Measurements from ENCODE around the gene AP1M1.
A peak's percentile ranks its signal among the peaks of the same experiment; 100 is the strongest.

AP1M1 gene

DNA sequence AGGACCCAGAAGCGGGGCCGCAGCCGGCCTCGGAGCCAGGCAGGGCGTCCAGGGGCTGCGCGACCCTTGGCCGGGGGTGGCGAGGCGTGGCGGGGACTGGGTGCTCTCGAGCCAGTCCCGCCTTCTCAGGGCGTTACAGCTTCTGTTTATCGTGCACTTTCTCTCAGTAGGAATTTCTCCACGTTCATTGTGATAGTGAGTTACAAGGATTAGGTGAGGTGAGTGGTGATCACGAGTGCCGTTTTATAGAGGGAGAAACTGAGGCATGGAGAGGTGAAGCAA lies 600 bp downstream of the AP1M1 start:
- TF ChIP-seq, protein P1, sequence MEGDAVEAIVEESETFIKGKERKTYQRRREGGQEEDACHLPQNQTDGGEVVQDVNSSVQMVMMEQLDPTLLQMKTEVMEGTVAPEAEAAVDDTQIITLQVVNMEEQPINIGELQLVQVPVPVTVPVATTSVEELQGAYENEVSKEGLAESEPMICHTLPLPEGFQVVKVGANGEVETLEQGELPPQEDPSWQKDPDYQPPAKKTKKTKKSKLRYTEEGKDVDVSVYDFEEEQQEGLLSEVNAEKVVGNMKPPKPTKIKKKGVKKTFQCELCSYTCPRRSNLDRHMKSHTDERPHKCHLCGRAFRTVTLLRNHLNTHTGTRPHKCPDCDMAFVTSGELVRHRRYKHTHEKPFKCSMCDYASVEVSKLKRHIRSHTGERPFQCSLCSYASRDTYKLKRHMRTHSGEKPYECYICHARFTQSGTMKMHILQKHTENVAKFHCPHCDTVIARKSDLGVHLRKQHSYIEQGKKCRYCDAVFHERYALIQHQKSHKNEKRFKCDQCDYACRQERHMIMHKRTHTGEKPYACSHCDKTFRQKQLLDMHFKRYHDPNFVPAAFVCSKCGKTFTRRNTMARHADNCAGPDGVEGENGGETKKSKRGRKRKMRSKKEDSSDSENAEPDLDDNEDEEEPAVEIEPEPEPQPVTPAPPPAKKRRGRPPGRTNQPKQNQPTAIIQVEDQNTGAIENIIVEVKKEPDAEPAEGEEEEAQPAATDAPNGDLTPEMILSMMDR (IDR thresholded peaks at IDR 0.05; ENCODE audit: low read depth, low read length) = no peak
- DNase-seq (ENCODE audit: extremely low read depth, low read depth) = no peak

DNA sequence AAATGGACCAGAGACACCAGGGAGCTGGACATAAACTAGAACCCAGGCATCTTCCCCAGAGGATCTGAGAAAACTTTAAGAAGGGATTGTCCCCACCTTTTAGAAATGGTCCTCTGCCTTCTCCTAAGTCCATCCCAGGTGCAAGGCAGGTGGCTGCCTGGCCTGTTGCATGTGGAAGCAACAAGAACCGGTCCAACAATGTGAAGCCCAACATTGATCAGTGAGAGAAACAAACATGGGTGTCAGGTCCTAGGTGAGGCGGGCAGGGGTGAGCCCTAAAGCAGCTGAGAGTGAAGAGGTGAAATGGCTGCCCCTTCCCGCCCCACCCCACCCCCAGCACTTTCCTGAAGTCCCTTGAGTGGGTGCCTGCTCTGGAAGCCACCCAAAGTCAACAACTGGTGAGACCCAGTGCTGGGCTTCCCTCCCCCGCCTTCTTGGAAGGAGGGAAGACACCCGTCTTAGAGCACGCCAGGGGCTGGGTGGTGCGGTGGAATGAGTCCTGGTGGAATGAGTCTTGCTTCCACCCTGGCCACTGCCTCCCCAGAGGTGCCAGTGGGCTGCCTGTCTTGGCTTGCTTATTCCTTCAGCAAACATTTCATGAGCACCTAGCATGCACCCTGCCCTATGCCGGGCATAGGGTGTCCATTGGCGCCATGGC lies 1.7 kb downstream of the AP1M1 start:
- DNase-seq (ENCODE audit: extremely low read depth, low read depth) = no peak
- TF ChIP-seq, protein P1 (IDR thresholded peaks at IDR 0.05; ENCODE audit: low read depth, low read length) = no peak

DNA sequence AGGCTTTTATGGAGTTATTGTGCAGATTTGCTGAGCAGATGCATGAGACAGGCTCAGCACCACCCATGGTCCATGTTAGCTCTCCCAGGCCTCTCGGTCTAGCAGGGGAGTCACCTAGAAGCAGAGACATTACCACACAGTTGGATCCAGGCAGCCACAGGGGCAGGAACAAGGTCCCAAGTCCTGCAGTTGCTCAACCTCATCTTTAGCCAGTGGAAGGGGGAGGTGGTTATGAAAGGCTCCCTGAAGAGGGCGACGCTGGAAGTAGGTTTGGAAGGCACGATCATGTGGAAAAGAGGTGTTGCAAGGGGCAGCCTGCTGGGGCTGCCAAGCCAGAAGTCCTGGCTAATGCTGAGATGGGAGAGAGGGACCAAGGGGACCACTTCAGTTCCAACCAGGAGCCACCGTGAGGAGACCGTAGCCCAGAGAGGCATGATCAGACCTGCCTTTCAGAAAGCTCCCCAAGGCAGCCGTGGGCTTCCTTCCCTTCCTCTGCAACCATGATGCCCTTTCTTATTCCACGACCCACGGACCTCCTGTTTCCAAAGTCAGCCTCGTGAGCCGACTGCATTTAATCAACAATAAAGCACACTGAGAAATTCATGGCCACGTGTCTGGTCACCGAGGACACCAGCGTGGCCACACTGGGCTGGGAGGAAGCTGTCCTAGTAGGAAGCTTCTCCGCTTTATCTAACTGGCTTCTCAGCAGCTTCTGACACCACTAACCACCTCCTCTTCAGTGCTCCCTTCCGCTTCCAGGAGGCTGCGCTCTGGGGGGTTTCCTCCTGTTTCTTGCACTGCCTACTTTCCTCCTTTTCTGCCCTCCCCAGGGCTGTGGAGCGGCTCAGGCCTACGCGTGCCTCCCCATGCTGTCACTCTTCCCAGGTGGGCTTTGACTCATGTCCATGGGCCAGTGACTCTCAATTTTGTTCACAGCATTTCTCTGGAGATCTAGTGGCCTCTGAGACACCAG lies 2.6 kb downstream of the AP1M1 start:
- TF ChIP-seq, protein P1 (IDR thresholded peaks at IDR 0.05; ENCODE audit: low read depth, low read length) = no peak
- no peak for DNase-seq (ENCODE audit: extremely low read depth, low read depth)

DNA sequence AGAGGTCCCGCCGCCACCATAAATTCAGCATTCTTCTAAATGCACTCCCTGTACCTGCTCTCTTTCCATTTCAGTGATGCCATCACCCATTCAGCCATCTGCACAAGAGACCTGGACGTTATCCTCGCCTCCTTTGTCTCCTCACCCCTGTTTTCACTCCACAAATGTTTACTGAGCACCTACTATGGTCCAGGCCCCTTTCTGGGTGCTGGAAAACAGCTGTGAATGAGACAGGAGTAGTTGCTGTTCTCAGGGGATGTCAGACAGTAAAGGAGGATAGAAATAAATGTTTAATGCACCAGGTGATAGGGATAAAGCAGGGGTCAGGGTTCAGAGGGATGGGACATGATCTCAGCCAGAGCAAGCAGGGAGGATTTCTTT lies 3.3 kb downstream of the AP1M1 start:
- TF ChIP-seq, protein P1 (IDR thresholded peaks at IDR 0.05; ENCODE audit: low read depth, low read length) = no peak
- DNase-seq (ENCODE audit: extremely low read depth, low read depth) = no peak

DNA sequence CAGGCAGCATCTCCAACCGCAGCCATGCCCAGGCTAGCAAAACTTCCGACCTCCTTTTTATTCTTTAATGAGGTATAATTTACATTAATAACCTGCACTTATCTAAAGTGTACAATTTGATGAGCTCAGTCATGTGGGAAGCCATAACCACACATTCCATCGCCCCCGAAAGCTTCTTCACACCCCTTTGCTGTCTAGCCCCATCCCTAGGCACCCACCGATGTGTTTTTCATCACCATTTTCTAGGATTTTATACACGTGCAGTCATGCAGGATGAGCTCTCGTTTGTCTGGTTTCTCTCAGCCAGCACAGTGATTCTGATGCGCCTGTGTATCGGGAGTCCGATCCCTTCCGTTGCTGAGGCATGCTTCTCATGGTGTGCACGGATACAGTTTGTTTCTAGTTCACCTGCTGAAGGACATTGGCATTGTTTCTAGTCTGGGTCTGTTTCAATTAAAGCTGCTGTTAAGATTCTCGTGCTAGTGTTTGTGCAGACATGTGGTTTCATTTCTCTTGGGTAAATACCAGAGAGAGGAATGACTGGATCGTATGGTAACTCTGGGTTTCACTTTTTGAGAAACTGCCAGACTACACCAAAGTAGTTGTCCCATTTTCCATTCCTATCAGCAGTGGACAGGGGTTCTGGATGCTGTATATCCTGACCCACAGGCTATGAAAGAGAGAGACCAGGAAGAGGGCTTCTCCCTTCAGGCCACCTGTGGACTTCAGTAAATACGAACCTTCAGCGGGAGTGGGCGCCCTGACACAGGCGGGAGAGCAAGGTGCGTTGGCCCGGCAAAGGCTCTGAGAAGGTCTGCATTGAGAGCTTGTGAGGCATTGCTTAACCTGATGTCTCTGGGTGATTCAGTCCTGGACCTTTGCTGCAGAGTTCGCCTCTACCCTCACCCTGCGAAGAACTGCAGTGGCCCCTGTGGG lies 4.9 kb downstream of the AP1M1 start:
- TF ChIP-seq, protein P1 (IDR thresholded peaks at IDR 0.05; ENCODE audit: low read depth, low read length) = no peak
- DNase-seq (ENCODE audit: extremely low read depth, low read depth) = peak; percentile 50

DNA sequence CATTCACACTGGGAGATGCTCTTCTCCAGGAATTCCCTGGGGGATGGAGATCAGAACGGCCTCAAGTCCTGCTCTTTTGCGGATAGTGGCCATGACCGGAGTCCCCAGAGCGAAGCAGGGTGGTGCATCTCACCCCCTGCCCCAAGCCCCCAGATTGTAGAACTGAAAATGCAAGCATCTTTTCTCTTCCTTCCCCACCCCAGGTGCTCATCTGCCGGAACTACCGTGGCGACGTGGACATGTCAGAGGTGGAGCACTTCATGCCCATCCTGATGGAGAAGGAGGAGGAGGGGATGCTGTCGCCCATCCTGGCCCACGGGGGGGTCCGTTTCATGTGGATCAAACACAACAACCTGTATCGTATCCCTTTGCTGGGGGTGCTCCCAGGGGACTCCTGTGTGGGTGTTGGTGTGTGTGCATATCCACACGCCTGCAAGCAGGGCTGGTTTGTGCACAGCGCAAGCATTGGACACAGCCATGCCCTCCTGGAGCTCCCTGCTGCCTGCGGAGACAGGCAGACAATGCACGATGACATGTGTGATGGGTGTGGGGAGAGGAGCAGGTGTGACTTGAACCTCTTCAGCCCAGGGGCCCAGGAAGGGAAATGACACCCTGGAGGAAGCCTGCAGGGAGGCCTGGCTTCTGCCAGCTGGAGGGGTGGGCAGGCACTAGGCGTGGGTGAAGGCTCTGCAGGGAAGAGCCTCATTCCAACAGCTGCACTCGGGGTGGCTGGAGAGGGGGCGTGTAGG lies 5.7 kb downstream of the AP1M1 start:
- no peak for DNase-seq (ENCODE audit: extremely low read depth, low read depth)
- TF ChIP-seq, protein P1 (IDR thresholded peaks at IDR 0.05; ENCODE audit: low read depth, low read length) = no peak
